Hematopoietic multipotent progenitor cell treated with erythropoietin and hydrocortisone succinate and interleukin-3 and kit ligand, for 8 days (in vitro differentiated cells): Measurements from ENCODE around the gene RANBP3.
"Not testable (repeated sequence)": the region's sequence is repeated elsewhere in the genome, so short reads cannot be mapped to it uniquely, and the experiment has no call there.

ENCODE experiments used
- DNase-seq: peaks from one replicate; pipeline ENCODE4 v3.0.0-alpha.2; 2015

Gene RANBP3

DNA sequence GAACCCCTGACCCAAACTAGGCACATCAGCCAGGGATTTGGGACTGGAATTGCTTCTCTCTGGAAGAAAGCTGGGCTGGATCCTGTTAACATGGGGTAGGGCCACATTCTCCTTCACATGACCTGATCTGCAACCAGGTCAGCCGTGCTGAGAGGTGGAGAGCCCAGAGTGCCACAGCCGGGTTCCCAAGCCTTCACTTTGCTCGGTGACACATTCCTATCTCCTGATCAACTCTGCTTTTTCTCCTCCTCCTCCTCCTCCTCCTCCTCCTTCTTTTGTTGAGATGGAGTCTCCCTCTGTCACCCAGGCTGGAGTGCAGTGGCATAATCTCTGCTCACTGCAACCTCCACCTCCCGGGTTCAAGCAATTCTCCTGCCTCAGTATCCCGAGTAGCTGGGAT, 7.9 kb upstream of the RANBP3 start:
- DNase-seq: not testable (repeated sequence)

DNA sequence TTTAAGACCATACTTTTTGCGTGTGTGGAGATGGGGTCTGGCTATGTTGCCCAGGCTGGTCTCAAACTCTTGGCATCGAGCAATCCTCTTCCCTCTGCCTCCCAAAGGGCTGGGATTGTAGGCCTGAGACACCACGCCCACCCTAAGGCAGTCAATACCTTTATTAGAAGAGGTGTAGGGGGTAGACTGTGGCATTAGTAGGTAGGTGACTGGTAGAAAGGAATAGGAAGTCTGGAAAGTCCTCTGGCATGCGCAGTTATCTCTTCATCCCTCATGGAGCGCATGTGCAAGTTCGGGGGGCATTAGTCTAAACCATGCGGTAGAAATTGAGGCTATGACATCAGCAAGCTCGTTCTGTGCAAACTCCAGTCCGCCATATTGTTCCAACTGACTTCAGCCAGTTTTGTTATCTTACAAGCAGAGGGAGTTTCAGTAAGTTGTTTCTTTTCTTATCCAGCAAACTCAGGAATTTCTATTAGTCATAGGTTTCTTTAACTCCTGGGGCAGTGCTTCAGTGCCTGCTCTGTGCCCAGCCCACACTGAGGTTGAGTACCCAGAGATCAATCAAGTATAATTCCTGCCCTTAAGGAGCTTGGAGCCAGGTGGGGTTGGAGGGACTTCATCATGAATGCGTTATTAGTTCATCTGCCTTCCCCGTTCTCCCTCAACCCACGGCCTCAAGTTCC, 7.3 kb upstream of the RANBP3 start:
- DNase-seq: peak; percentile 65

GRCh38 chr19:5984600-5984999, 6.7 kb upstream of the RANBP3 start:
- peak; percentile 18 for DNase-seq

- no peak for DNase-seq
Measured at GRCh38 chr19:5983367-5983955, 5.5 kb upstream of the RANBP3 start.

GRCh38 chr19:5978606-5979552, 939 bp upstream of the RANBP3 start:
- peak; percentile 22 for DNase-seq

GRCh38 chr19:5977222-5977784, 637 bp downstream of the RANBP3 start:
- no peak for DNase-seq

DNA sequence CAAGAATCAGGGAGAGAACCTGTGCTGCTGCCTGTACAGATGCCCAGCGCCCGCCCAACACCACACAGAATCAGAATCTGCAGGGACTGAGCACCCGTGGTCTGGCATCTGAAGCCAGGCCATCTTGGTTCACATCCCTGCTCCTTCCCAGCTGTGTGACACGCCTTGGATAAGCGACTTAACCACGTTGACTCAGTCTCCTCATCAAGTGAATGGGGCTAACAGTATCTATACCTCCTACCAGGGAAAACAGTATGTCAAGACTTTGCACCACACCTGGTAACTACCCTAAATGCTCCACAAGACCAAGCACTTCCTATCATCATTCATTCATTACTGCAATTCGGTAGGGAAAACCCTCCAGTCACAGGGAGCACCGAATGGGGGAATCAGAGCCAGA, 1.2 kb downstream of the RANBP3 start:
- no peak for DNase-seq

DNA sequence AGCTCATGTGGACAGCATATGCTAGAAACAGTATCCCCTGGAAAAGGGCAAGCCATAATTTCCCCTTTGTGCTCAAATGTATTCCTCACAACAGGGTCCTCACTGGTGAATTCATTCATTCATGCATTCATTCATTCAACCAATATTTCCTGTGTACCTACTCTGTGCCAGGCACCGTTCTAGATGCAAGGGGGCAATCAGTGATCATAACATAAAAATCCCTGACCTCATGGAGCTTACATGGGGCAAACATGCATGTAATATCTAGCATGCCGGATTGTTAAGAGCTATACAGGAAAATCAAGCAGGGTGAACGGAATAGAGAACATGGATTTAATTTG, 2.6 kb downstream of the RANBP3 start:
- no peak for DNase-seq

- no peak for DNase-seq
Measured at GRCh38 chr19:5974721-5975387, 3.1 kb downstream of the RANBP3 start.

DNA sequence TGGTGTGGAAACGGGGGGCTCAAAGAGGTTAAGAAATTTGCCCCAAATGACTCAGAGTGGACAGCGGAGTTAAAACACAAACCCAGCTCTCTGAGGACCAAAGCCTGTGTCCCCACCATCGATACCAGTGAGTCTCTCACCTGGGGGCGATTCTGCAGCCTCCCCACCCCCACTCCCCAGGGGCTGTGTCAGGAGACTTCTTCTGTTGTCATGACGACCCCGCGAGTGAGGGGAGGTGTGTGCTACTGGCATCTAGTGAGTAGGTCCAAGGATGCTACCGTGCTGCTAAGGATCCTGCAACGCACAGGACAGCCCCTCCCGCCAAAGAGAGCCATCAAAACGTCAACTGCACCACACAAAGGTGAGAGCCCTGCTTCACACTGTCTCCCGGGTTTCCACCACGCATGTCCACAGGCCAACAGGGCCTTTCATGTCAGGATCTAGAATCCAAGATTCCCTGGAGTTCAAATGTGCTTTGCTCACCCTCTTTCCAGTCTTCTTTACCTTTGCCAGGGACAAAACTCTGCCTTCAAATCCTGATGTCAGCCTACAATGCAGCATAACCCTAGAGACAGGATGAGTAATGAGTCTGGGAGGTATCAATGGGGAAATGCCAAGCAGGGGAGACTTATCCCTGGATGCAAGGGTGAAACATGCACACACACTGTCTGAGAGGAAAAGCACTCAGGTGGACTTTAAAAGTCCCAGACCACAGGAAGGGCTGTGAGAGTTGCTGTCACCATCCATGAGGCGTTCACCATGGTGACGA, 3.9 kb downstream of the RANBP3 start:
- no peak for DNase-seq

DNA sequence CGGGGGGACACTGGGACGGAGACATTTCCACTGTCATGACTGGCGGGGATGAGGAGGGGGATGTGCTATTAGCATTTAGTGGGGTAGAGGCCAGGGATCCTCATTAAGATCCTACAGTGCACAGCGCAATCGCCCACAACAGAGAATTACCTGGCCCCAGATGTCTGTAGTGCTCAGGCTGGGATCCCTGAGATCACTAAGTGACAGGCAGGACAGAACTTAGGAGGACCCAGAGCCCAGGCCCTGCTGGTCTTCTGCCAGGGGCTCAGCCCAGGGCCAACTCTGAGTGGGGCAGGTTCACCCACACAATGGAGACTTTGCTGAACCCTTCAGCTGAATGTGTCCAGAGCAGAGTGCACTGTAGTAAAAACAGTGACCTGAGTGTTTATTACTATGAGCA, 4.6 kb downstream of the RANBP3 start:
- DNase-seq: no peak

GRCh38 chr19:5972355-5972731, 5.6 kb downstream of the RANBP3 start:
- DNase-seq: no peak

GRCh38 chr19:5971714-5972354, 6.1 kb downstream of the RANBP3 start:
- DNase-seq: peak; percentile 55

DNA sequence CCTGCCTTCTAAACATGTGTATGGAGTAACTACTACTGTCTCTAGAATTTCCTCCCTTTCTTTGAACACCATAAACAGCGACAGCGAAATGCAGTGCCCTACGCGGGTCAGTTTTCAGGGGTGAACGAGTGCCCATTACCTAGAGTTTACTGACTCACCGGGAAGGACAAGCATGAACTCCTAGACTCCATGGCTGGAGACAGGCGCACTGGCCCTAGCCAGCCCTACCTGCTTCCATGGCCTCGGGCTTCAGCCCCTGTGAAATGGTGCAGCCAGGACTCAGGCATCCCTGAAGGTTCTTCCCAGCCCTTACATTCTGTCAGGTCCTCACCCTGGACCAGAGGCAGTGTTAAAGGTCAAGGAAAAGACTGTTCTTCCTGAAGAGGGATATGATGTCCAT, 8.5 kb downstream of the RANBP3 start:
- DNase-seq: no peak

GRCh38 chr19:5968431-5969373, 9.2 kb downstream of the RANBP3 start:
- no peak for DNase-seq

DNA sequence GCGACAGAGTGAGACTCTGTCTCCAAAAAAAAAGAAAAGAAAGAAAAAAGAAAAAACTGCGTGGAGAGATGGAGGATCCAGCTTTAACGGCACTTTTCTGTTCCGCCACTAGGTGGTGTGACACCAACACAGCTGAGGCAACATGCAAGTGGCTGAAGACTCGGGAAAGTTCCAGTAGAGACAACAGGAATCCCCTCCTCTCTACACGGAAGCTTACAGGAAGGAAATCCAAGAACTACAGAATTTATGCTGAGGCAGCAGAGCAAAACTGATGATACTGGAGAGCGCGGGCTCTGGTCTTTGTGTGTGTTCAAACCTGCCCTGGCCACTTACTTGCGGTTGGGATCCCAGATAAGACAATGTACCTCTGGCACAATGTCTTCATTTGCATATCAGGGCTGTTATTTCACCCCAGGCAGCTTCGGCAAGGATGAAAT, 9.9 kb downstream of the RANBP3 start:
- DNase-seq: peak; percentile 80

DNA sequence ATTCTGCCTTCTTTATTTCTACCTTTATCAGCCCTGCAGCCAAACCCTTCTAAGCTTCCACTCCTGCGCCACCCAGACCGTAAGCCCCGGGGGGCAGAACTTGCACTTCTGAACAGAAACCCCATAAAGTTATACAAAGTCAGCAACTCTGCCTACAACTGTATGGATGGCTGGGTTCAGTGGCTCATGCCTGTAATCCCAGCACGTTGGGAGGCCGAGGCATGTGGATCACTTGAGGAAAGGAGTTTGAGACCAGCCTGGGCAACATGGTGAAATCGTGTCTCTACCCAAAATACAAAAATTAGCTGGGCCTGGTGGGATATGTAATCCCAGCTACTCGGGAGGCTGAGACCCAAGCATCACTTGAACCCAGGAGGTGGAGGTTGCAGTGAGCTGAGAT, 10.4 kb downstream of the RANBP3 start:
- no peak for DNase-seq

DNA sequence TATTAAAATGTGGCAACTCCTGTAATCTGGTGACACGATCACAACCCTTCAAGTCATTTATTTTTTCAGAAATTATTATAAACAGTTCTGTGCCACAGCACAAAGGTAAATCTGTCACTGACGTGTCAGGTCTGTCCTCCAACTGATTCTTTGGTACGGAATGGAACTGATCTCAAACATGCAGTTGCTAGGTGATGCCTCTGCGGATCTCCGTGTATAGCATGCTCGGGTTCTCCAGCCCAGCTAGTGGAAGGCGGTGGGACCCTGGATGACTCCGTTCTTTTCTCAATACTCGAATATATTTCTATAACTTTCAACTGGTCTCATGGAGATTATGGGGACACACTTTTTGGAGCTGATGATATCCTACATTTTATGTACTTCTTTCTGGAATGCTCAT, 11.0 kb downstream of the RANBP3 start:
- DNase-seq: no peak

DNA sequence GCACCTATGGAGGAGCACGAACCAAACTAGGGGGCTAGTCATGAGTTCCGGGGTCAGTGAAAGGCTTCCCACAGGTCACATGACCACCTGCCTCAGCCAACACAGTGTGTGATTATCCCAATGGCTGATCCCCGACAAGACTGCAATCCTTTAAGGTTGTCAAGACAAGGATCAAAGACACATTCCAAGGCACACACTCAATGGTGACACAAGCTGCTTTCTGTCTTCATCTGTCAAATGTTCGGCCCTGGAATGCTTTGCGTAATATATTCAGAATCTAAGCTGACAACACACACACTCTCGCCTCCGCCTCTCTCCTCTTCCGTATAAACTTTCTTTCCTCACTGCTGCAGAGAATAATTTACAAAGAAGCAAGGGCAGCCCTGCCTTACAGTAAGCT, 11.7 kb downstream of the RANBP3 start:
- no peak for DNase-seq

GRCh38 chr19:5964816-5965565, 12.9 kb downstream of the RANBP3 start:
- no peak for DNase-seq
